Measurements from ENCODE around the gene OR5T3.
"Not testable (repeated sequence)": the region's sequence is repeated elsewhere in the genome, so short reads cannot be mapped to it uniquely, and the experiment has no call there.

OR5T3 gene

GRCh38 chr11:56251954-56252353 lies at the start of gene OR5T3:
Gene OR5T3, plus strand, starts transcription at chr11:56252254. Its CDS starts 0 bp downstream, at chr11:56252254.
- no peaks in the 10 kb centered on the region for H3K36me3 ChIP-seq (ENCODE audit: control insufficient read depth, insufficient read depth, low read length, severe bottlenecking)
- H3K4me1 ChIP-seq (ENCODE audit: control insufficient read depth, insufficient read depth, low read length) = no peaks in the 10 kb centered on the region
- no peak for DNase-seq (ENCODE audit: low read depth)
- no peak within 1 kb of the TSS for H3K9ac ChIP-seq (ENCODE audit: low read length)
- H3K4me3 ChIP-seq (ENCODE audit: low read length) = no peak within 1 kb of the TSS
- H3K9me3 ChIP-seq (ENCODE audit: control insufficient read depth, low read length) = no peaks in the 10 kb centered on the region
- no peaks in the 10 kb centered on the region for H3K27me3 ChIP-seq (replicated peaks; ENCODE audit: control insufficient read depth, insufficient read depth, low read length)

DNA sequence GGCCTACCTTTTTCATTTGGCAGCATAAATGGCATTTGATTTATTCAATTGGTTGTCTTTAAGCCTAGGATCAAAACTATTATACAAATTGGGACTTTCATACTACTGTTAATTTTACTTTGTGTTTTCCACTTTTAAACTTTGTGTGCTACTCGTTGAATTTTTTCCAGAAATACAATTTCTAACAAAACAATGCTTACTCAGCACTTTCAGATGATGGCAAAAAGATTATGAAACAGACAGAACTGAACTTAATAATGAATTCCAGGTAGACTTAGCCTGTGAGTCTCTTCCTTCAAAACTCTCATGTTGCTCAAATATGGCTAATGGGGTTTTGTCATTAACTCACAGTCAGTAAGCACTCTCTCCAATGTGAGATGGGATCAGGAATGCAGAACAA lies 44.3 kb upstream of the OR5T3 start:
- Histone ChIP-seq H3K9me3 (ENCODE audit: control insufficient read depth, low read length) (peaks cover 4% of the 10 kb centered on the region), H3K9ac (ENCODE audit: low read length) (no peak overlapping the region), H3K27me3 (replicated peaks; ENCODE audit: control insufficient read depth, insufficient read depth, low read length) (no peaks in the 10 kb centered on the region), H3K4me3 (ENCODE audit: low read length) (no peak overlapping the region), H3K36me3 (ENCODE audit: control insufficient read depth, insufficient read depth, low read length, severe bottlenecking) (no peaks in the 10 kb centered on the region), H3K4me1 (ENCODE audit: control insufficient read depth, insufficient read depth, low read length) (no peaks in the 10 kb centered on the region)
- DNase-seq (ENCODE audit: low read depth) = no peak

DNA sequence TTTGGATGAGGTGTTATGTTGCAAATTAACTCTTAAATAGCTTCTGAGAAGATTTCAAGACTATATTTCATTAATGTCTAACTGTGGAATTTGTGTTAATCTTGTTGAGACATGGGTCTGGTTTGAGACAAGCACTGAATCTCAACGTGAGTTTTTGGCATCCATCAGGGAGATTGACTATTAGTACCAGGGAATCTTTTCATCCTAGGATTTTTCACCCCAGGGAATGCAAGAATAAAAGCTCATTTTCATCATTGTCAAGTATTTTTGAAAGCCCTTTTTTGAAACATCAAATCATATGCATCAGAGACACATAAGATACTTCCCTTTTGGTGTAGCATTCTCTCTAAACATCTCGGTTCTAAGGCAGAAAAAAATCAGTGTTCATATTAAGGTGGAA lies 37.5 kb upstream of the OR5T3 start:
- DNase-seq (ENCODE audit: low read depth) = no peak
- H3K4me1 ChIP-seq (ENCODE audit: control insufficient read depth, insufficient read depth, low read length) = no peaks in the 10 kb centered on the region
- no peak overlapping the region for H3K4me3 ChIP-seq (ENCODE audit: low read length)
- no peak overlapping the region for H3K9ac ChIP-seq (ENCODE audit: low read length)
- no peaks in the 10 kb centered on the region for H3K27me3 ChIP-seq (replicated peaks; ENCODE audit: control insufficient read depth, insufficient read depth, low read length)
- peaks cover 13% of the 10 kb centered on the region for H3K9me3 ChIP-seq (ENCODE audit: control insufficient read depth, low read length)
- H3K36me3 ChIP-seq (ENCODE audit: control insufficient read depth, insufficient read depth, low read length, severe bottlenecking) = no peaks in the 10 kb centered on the region

DNA sequence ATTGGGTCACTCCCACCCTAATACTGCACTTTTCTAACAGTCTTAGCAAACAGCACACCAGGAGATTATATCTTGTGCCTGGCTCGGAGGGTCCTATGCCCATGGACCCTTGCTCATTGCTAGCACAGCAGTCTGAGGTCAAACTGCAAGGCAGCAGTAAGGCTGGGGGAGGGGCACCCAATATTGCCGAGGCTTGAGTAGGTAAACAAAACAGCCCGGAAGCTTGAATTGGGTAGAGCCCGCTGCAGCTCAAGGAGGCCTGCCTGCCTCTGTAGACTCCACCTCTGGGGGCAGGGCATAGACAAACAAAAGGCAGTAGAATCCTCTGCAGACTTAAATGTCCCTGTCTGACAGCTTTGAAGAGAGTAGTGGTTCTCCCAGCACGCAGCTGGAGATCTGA lies 32.3 kb upstream of the OR5T3 start:
- DNase-seq (ENCODE audit: low read depth); H3K9ac ChIP-seq (ENCODE audit: low read length); H3K27me3 ChIP-seq (replicated peaks; ENCODE audit: control insufficient read depth, insufficient read depth, low read length); H3K9me3 ChIP-seq (ENCODE audit: control insufficient read depth, low read length); H3K36me3 ChIP-seq (ENCODE audit: control insufficient read depth, insufficient read depth, low read length, severe bottlenecking); H3K4me3 ChIP-seq (ENCODE audit: low read length); H3K4me1 ChIP-seq (ENCODE audit: control insufficient read depth, insufficient read depth, low read length): not testable (repeated sequence)

DNA sequence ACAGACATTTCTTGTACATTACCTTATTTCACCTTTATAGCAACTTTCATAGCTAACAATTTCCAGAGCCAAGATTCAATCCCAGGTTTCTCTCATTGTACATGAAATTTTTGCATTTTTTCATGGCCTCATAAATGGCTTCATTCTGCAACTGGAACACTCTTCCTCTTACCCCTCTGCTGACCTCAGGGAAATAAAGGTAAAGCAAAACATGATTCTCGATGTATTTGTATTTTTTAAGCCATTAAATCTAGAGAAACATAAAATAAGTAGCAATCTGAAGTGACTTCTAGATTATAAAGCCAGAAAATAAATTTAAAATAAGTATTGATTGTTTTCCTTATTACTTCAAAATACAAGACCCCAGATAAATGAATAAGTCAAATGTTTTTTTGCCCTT lies 17.9 kb upstream of the OR5T3 start, which contains the start of gene OR5T2:
OR5T2 (minus strand) TSS at position 101 of the 400 bp plus-strand sequence. CDS start 1,193 bp downstream, outside the sequence.
- no peak for DNase-seq (ENCODE audit: low read depth)
- no peak within 1 kb of the TSS for H3K4me3 ChIP-seq (ENCODE audit: low read length)
- no peak within 1 kb of the TSS for H3K9ac ChIP-seq (ENCODE audit: low read length)
- H3K27me3 ChIP-seq (replicated peaks; ENCODE audit: control insufficient read depth, insufficient read depth, low read length) = no peaks in the 10 kb centered on the region
- H3K36me3 ChIP-seq (ENCODE audit: control insufficient read depth, insufficient read depth, low read length, severe bottlenecking) = no peaks in the 10 kb centered on the region
- H3K4me1 ChIP-seq (ENCODE audit: control insufficient read depth, insufficient read depth, low read length) = no peaks in the 10 kb centered on the region
- no peaks in the 10 kb centered on the region for H3K9me3 ChIP-seq (ENCODE audit: control insufficient read depth, low read length)

DNA sequence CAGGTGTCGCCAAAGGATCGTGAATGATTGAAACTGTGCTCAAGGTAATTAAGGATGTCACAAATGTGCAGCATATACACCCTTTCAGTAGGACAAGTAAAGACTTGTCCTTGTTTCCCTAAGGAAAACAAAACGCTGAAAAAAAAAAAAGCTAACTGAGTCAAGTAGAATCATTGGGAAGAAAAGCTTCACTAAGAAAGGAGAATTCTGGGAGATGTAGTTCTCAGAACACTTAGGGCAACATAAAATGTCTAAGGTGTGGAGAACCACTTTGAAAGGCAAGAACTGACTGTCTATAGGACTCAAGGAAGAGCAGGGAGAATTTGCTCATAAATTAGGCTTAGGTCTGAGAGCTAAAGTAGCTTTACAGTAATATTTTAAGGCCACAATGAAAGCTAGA lies 19.0 kb downstream of the OR5T3 start:
- H3K4me1 ChIP-seq (ENCODE audit: control insufficient read depth, insufficient read depth, low read length) = no peaks in the 10 kb centered on the region
- no peak for DNase-seq (ENCODE audit: low read depth)
- H3K9me3 ChIP-seq (ENCODE audit: control insufficient read depth, low read length) = peaks cover 3% of the 10 kb centered on the region
- no peaks in the 10 kb centered on the region for H3K36me3 ChIP-seq (ENCODE audit: control insufficient read depth, insufficient read depth, low read length, severe bottlenecking)
- H3K4me3 ChIP-seq (ENCODE audit: low read length) = no peak overlapping the region
- no peak overlapping the region for H3K9ac ChIP-seq (ENCODE audit: low read length)
- H3K27me3 ChIP-seq (replicated peaks; ENCODE audit: control insufficient read depth, insufficient read depth, low read length) = no peaks in the 10 kb centered on the region

- DNase-seq (ENCODE audit: low read depth) = no peak
- H3K9ac ChIP-seq (ENCODE audit: low read length) = no peak within 1 kb of the TSS
Observed at GRCh38 chr11:56273854-56274253, 21.8 kb downstream of the OR5T3 start, which contains the start of gene OR5T1. Gene OR5T1, plus strand, starts transcription at chr11:56274154. Its CDS starts 1,485 bp downstream, at chr11:56275639.

DNA sequence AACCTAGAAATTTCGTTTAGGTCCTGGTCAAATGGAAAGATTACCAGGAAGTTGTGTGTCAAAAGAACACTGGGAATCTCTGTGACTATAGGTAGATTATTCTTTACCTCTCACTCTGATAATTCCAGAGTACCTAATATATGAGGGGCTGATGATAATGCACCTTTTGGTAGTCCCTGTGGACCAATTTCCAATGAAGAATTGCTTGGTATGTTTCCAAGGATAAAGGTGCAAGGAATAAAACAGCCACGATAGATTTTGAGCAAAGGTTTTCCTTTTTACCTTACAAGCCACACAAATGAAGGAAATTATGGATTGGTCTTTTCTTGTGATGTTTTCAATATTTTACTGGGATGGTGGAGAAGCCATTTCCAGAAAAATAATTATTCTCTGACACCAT lies 40.1 kb downstream of the OR5T3 start, which contains the start of gene OR8H1:
OR8H1 (minus strand) TSS at position 101 of the 400 bp plus-strand sequence. CDS start 1,192 bp downstream, outside the sequence.
- H3K36me3 ChIP-seq (ENCODE audit: control insufficient read depth, insufficient read depth, low read length, severe bottlenecking) = no peaks in the 10 kb centered on the region
- no peak within 1 kb of the TSS for H3K9ac ChIP-seq (ENCODE audit: low read length)
- H3K4me3 ChIP-seq (ENCODE audit: low read length) = no peak within 1 kb of the TSS
- H3K4me1 ChIP-seq (ENCODE audit: control insufficient read depth, insufficient read depth, low read length) = no peaks in the 10 kb centered on the region
- H3K27me3 ChIP-seq (replicated peaks; ENCODE audit: control insufficient read depth, insufficient read depth, low read length) = no peaks in the 10 kb centered on the region
- DNase-seq (ENCODE audit: low read depth) = no peak
- H3K9me3 ChIP-seq (ENCODE audit: control insufficient read depth, low read length) = no peaks in the 10 kb centered on the region

More at GRCh38 chr11:56273854-56274253, 21.8 kb downstream of the OR5T3 start, which contains the start of gene OR5T1:
- Histone ChIP-seq H3K4me1 (ENCODE audit: control insufficient read depth, insufficient read depth, low read length) (no peaks in the 10 kb centered on the region), H3K27me3 (replicated peaks; ENCODE audit: control insufficient read depth, insufficient read depth, low read length) (no peaks in the 10 kb centered on the region), H3K36me3 (ENCODE audit: control insufficient read depth, insufficient read depth, low read length, severe bottlenecking) (no peaks in the 10 kb centered on the region), H3K4me3 (ENCODE audit: low read length) (no peak within 1 kb of the TSS), H3K9me3 (ENCODE audit: control insufficient read depth, low read length) (no peaks in the 10 kb centered on the region)

GRCh38 chr11:56296898-56297297 lies 44.8 kb downstream of the OR5T3 start:
- no peaks in the 10 kb centered on the region for H3K36me3 ChIP-seq (ENCODE audit: control insufficient read depth, insufficient read depth, low read length, severe bottlenecking)
- H3K27me3 ChIP-seq (replicated peaks; ENCODE audit: control insufficient read depth, insufficient read depth, low read length) = no peaks in the 10 kb centered on the region
- DNase-seq (ENCODE audit: low read depth) = no peak
- no peak overlapping the region for H3K9ac ChIP-seq (ENCODE audit: low read length)
- no peaks in the 10 kb centered on the region for H3K9me3 ChIP-seq (ENCODE audit: control insufficient read depth, low read length)
- no peak overlapping the region for H3K4me3 ChIP-seq (ENCODE audit: low read length)
- no peaks in the 10 kb centered on the region for H3K4me1 ChIP-seq (ENCODE audit: control insufficient read depth, insufficient read depth, low read length)
